Measurements from ENCODE around the gene OSBPL3.

GRCh38 chr7:24899161-24899560 is 80.8 kb downstream of the OSBPL3 start:
- TF ChIP-seq CREB1 (IDR thresholded peaks at IDR 0.05; ENCODE audit: low read depth) (no peak), TAF1 (IDR thresholded peaks at IDR 0.05; ENCODE audit: low read depth) (no peak), EP300 (IDR thresholded peaks at IDR 0.05; ENCODE audit: borderline replicate concordance) (no peak), TCF12 (IDR thresholded peaks at IDR 0.05; ENCODE audit: low read depth) (no peak)
